HCT116 (cell line): ENCODE results near the gene KAT6B.

Experiments
- REST ChIP-seq: IDR thresholded peaks from 2 replicates; pipeline ENCODE4 v1.6.1; 2012; ENCODE audit warnings: low read depth
- TCF7L2 ChIP-seq: IDR thresholded peaks from 2 replicates; pipeline ENCODE4 v1.7.0; 2011; ENCODE audit warnings: borderline replicate concordance, inconsistent platforms; ENCODE audit not compliant: insufficient read depth, insufficient read length; ENCODE audit errors: extremely low read depth

GRCh38 chr10:74859546-74859945, 33.1 kb downstream of the KAT6B start:
- TF ChIP-seq TCF7L2 = no peak
- TF ChIP-seq REST = no peak
